Natural killer cell treated with Interleukin-12 subunit alpha and Interleukin-12 subunit beta and Interleukin-15 and Interleukin-18, amount 100 ng/mL, for 72 hours (primary cell): ENCODE results near the gene TMEM222. TPM values are rescaled to one million over a fixed set of nuclear protein-coding genes. Genes with fewer than 3 reads are reported as not detected.

ENCODE experiments used
- ATAC-seq, 2 donors: fragments of 150-1000 bp; cut with Tn5 transposase in 1 of 2; sonication (Bioruptor Pico), chemical (Tn5 transposase) in 1 of 2; 2 replicates each; pipeline ENCODE4 v1.10.0; 2021
- DNase-seq: peaks from one replicate; pipeline ENCODE4 v3.0.0; 2022; ENCODE audit warnings: low spot score
- H3K27ac Mint-ChIP-seq, 2 donors: 1 replicate in 1 of 2; 2 replicates in 1 of 2; pipeline ENCODE4 v1.8.0; 2022; ENCODE audit warnings: mixed read lengths in 2 of 2, mild to moderate bottlenecking in 1 of 2, moderate library complexity in 1 of 2
- H3K27me3 Mint-ChIP-seq, 2 donors: 1 replicate in 1 of 2; 2 replicates in 1 of 2; pipeline ENCODE4 v1.8.0; 2022; ENCODE audit warnings: mixed read lengths in 2 of 2
- H3K36me3 Mint-ChIP-seq: one replicate; pipeline ENCODE4 v1.8.0; 2022; ENCODE audit warnings: mixed read lengths
- H3K4me1 Mint-ChIP-seq, 2 donors: 1 replicate in 1 of 2; 2 replicates in 1 of 2; pipeline ENCODE4 v1.8.0; 2022; ENCODE audit warnings: low read depth in 2 of 2, mixed read lengths in 2 of 2, mild to moderate bottlenecking in 1 of 2
- H3K4me3 Mint-ChIP-seq: one replicate; pipeline ENCODE4 v1.8.0; 2022; ENCODE audit warnings: mixed read lengths
- H3K9me3 Mint-ChIP-seq: 2 replicates; pipeline ENCODE4 v1.8.0; 2022; ENCODE audit warnings: mixed read lengths
- total RNA-seq, 2 donors: library from RNA; stranded (reverse); gene quantifications; one replicate each; pipeline ENCODE4 v1.2.3, GENCODE V29; 2022

The TMEM222 gene
- total RNA-seq, 2 donors from 2014 or later: 40.6 to 49.5 TPM

DNA sequence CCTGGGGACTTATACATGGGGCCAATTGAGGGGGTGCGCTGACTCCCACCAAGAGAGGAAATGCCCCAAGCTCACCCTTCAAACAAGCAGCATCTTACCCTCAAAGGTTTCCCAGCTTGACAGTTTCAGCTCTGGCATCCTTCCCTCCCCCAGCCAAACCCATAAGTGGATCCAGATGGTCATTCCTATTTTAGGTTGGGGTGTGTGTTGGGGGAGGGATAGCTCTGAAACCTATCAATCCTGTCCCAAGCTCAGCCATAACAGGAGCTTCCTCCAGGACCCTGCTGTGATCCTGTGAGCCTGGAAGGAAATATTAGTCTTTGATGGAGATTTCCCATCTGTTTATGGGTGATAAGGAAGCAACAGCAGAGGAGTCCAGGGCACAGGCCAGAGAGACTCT is 3.4 kb upstream of the TMEM222 start:
- Mint-ChIP-seq H3K4me1 (peaks cover 6 to 11% of the 10 kb centered on the region in 2 donors), H3K27me3 (peaks cover 8% of the 10 kb centered on the region in 2 donors), H3K36me3 (no peaks in the 10 kb centered on the region), H3K4me3 (no peak overlapping the region), H3K27ac (no peak overlapping the region), H3K9me3 (no peaks in the 10 kb centered on the region)
- ATAC-seq (no peak), DNase-seq (peak; percentile 13)

DNA sequence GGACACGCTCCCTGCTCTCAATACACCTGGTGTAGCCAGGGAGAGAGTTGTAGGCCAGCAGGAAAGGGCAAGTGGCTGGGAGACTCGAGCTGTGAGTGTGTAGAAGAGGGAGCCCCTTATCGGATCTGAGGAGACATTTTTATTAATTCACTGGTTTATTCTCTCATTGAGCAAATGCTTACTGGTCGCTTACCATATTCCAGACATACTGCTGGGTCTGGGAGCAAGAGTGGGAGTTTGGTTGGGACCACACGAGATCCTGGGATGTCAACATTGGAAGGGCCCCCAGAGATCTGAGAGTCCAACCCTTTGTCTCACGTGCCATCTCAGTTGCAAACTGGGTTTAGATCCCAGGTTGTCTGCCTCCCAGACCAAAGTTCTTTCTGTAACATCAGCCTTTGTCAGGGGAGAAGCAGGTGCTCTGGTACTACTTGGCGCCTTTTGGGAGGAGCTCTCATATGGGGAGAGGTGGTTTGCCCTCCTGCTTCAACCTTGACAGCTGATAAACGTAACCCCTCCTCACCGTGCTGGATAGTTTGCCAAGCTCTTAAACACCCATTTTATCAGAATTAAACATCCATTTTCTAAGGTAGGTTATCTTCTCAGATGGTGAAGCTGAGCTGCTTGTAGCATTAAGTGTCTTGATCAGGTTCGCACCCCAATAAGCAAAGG is 742 bp downstream of the TMEM222 start:
- Mint-ChIP-seq H3K4me1 (peaks cover 20 to 29% of the 10 kb centered on the region in 2 donors), H3K36me3 (no peaks in the 10 kb centered on the region), H3K27me3 (peaks cover 8% of the 10 kb centered on the region in 2 donors), H3K27ac (peak overlapping the region; percentile 88 to 93), H3K4me3 (peak overlapping the region; percentile 94), H3K9me3 (no peaks in the 10 kb centered on the region)
- ATAC-seq: no peak
- peak; percentile 55 for DNase-seq

DNA sequence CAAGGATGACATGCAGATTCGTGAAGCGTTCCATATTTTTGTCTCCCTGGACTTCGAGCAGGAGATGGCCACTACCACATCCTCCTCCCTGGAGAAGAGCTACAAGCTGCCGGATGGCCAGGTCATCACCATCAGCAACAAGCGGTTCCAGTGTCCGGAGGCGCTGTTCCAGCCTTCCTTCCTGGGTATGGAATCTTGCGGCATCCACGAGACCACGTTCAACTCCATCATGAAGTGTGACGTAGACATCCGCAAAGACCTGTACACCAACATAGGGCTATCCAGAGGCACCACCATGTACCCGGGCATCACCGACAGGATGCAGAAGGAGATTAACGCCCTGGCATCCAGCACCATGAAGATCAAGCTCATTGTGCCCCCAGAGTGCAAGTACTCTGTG is 3.3 kb downstream of the TMEM222 start:
- H3K36me3 Mint-ChIP-seq: no peaks in the 10 kb centered on the region
- H3K4me3 Mint-ChIP-seq: no peak overlapping the region
- ATAC-seq: no peak
- H3K27me3 Mint-ChIP-seq: no peaks in the 10 kb centered on the region
- no peaks in the 10 kb centered on the region for H3K9me3 Mint-ChIP-seq
- DNase-seq: peak; percentile 29
- H3K27ac Mint-ChIP-seq: no peak overlapping the region
- H3K4me1 Mint-ChIP-seq: peaks cover 37 to 42% of the 10 kb centered on the region in 2 donors

DNA sequence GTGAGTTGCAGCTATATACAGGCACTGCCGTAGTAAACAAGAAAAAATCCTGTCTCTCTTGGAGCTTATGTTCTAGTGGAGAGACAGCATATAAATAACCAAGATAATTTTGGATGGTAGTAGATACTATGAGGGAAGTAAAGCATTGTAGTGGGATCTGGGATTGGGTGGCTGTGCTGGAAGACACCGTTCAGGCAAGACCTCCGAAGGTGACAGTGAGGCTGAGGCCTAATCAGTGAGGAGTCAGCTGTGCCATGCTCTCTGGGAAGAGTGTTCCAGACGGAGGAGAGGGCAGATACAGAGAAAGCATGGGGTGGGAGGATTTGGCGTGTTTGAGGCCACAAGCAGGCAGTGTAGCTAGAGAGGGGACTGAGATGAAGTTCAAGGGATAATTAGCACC is 6.0 kb downstream of the TMEM222 start:
- ATAC-seq (no peak), DNase-seq (peak; percentile 50)
- Mint-ChIP-seq H3K4me3 (no peak overlapping the region), H3K27me3 (no peaks in the 10 kb centered on the region), H3K36me3 (no peaks in the 10 kb centered on the region), H3K27ac (no peak overlapping the region), H3K9me3 (no peaks in the 10 kb centered on the region), H3K4me1 (peaks cover 38 to 57% of the 10 kb centered on the region in 2 donors)

DNA sequence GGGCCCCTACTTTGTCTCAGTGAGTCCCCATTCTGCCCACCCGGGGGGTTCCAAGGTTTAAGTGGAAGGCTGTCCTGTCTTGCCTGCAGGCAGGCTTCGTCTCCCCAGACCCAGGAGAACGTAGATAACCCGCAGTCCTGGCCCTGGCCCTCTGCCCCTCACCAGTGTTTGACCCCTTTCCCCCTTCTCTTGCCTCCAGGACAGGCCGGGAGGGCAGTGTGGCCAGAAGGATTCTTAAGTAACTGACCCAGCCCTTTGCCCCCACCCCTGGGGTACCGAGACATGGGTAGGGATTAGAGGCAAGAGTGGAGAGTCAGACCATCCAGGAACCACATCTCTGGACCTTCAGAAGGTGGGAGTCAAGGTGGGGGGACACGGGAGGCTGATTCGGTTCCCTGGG is 8.8 kb downstream of the TMEM222 start:
- no peaks in the 10 kb centered on the region for H3K36me3 Mint-ChIP-seq
- H3K9me3 Mint-ChIP-seq: no peaks in the 10 kb centered on the region

DNA sequence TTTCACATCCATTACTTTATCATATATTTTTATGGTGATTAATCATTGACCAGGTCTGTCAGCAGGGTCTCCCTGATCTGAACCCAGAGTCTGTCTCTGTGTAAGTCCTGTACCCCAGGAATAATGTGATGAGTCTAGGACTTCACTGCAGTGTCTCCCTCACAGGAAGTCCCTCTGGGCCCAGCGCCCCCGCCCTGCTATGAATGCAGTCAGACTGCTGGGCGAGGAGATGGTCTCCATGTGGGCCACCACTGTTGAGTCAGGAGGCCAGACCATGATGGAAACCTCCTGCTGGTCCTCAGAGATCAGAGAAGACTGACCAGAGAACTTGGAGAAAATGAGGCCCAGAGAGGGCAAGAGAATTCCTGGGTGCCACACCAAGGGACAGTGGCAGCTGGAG is 9.5 kb downstream of the TMEM222 start:
- ATAC-seq (no peak), DNase-seq (peak; percentile 52)
- H3K27ac Mint-ChIP-seq: peak overlapping the region in 1 of 2 donors; percentile 56
- H3K4me3 Mint-ChIP-seq: no peak overlapping the region
- H3K4me1 Mint-ChIP-seq: peaks cover 28 to 37% of the 10 kb centered on the region in 2 donors
- H3K36me3 Mint-ChIP-seq: no peaks in the 10 kb centered on the region
- H3K9me3 Mint-ChIP-seq: no peaks in the 10 kb centered on the region
- no peaks in the 10 kb centered on the region for H3K27me3 Mint-ChIP-seq

More for the DNA sequence above, 8.8 kb downstream of the TMEM222 start:
- DNase-seq (peak; percentile 23), ATAC-seq (no peak)
- Mint-ChIP-seq H3K4me1 (peaks cover 32 to 42% of the 10 kb centered on the region in 2 donors), H3K4me3 (no peak overlapping the region), H3K27ac (peak overlapping the region in 1 of 2 donors; percentile 56), H3K27me3 (no peaks in the 10 kb centered on the region)

DNA sequence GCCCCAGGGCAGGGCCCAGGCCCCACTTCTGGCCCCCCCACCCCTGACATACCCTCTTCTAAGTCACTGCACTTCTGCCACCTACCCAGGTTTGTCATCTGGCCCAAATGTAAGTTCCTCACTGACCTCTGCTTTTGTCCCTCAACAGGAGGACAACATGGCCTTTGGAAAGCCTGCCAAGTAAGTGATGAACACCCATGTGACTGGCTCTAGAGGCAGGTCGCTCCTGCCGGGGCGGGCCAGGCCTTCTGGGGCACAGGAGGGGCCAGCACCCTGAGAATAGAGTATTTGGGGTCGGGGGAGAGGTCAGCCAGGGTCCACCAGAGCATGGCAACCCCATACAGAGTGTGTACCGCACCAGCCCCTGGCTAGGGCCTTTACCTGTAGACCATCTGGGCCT is 10.0 kb downstream of the TMEM222 start:
- H3K4me3 Mint-ChIP-seq: no peak overlapping the region
- ATAC-seq (no peak), DNase-seq (peak; percentile 42)
- H3K27ac Mint-ChIP-seq: peak overlapping the region; percentile 16 to 54
- peaks cover 28 to 37% of the 10 kb centered on the region in 2 donors for H3K4me1 Mint-ChIP-seq
- H3K36me3 Mint-ChIP-seq: no peaks in the 10 kb centered on the region
- H3K9me3 Mint-ChIP-seq: no peaks in the 10 kb centered on the region
- no peaks in the 10 kb centered on the region for H3K27me3 Mint-ChIP-seq

DNA sequence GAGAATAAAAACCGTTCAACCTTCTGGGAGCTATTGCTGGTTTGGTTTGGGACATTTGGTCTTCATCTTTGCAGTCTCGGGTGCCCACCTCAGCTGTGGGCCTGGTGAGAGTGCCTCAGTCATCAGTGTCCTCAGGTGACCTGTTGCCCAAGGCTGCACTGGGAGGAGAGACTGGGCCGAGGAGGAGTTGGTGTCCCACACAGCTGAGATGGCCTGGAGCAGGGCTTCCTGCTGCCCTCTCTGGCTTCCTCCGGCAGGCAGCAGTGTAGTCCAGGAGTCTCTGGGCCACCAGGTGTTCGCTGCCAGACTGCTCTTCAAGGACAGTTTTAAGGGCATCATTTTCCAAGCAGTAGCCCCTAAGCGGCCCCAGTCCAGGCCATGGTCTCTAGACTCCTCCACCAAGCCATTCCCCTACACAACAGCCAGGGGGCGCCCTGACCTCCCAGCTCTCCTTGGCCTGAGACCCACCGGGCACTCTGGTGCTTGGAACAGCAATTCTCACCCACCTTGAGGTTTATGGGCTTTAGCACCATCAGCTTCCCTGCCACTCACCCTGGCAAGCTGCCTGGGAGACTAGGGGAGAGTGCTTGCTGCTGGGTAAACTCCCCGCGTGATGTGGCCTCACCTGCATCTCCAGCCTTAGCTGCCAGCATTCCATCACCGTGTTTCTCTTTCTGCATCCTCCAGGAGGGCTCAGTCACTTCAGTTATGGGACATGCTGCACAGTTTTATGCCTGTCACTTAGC is 10.7 kb downstream of the TMEM222 start:
- Mint-ChIP-seq H3K9me3 (no peaks in the 10 kb centered on the region), H3K4me3 (no peak overlapping the region), H3K27me3 (no peaks in the 10 kb centered on the region), H3K27ac (peak overlapping the region; percentile 16 to 54), H3K36me3 (no peaks in the 10 kb centered on the region), H3K4me1 (peaks cover 27 to 36% of the 10 kb centered on the region in 2 donors)
- ATAC-seq: peak; percentile 74 to 85
- peak; percentile 66 for DNase-seq

DNA sequence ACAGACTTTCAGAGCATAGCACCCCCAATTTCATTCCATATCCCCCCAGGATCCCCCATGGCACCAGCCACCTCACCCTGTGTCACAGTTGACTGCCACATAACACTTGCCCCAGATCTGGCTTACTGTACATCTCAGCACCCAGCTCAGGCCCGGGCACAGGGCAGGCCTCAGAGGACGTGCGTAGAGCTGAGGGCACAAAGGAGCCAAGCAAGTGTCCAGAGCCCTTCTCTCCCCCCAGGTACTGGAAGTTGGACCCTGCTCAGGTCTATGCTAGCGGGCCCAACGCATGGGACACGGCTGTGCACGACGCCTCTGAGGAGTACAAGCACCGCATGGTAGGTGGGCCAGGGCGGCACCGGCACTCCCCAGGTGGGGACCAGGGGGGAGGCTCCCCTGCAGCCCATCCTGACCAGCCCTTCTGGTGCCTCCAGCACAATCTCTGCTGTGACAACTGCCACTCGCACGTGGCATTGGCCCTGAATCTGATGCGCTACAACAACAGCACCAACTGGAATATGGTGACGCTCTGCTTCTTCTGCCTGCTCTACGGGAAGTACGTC is 11.8 kb downstream of the TMEM222 start:
- no peaks in the 10 kb centered on the region for H3K9me3 Mint-ChIP-seq
- ATAC-seq: no peak
- no peaks in the 10 kb centered on the region for H3K27me3 Mint-ChIP-seq
- H3K4me3 Mint-ChIP-seq: no peak overlapping the region
- peaks cover 17 to 31% of the 10 kb centered on the region in 2 donors for H3K4me1 Mint-ChIP-seq
- no peak overlapping the region for H3K27ac Mint-ChIP-seq
- peak; percentile 12 for DNase-seq
- H3K36me3 Mint-ChIP-seq: no peaks in the 10 kb centered on the region

DNA sequence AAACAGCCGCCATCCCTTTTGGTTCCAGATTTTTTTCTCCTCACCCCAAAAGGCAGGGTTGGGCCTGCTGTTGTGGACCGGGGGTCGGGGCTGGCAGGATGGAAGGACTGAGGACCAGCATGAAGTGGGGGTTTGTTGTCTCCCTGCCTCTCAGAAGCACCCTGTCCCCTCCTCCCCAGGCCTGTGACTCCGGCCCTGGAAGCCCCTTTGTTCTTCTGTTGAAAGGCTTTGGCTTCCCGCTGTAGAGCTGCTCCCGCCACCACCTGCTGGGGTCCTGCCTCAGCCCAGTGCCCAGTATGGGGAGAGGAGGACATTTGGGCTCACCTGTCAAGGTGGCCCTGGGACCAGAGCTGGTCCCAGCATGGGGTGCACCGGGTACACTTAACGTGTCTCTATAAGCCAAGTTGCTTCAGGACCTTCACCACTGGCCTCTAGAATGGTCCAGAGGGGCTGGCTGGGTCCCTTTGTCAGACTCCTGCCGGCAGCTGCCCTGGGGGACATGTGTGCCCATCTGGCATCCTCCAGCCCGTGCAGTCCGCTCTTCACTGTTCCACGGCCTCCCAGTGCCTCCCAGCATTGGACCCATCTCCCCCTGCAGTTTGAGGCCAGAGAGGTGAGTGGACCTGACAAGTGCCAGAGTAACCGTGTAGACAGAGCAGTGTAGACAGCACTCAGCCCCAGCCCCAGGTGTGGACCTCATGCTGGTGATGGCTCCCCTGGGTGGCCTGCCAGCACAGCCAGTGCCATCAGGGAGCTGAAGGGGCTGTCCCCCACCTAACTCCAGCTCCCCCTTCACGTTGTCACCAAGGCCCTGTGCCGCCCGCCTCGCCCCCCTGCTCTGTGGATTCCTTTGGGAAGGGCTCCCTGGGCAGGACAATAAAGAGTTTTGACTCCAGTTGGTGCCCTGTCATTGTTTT is 13.8 kb downstream of the TMEM222 start:
- H3K27me3 Mint-ChIP-seq: no peaks in the 10 kb centered on the region
- H3K9me3 Mint-ChIP-seq: no peaks in the 10 kb centered on the region
- no peak overlapping the region for H3K27ac Mint-ChIP-seq
- H3K36me3 Mint-ChIP-seq: no peaks in the 10 kb centered on the region
- DNase-seq (peak; percentile 58), ATAC-seq (no peak)
- H3K4me1 Mint-ChIP-seq: peaks cover 22 to 31% of the 10 kb centered on the region in 2 donors
- no peak overlapping the region for H3K4me3 Mint-ChIP-seq

DNA sequence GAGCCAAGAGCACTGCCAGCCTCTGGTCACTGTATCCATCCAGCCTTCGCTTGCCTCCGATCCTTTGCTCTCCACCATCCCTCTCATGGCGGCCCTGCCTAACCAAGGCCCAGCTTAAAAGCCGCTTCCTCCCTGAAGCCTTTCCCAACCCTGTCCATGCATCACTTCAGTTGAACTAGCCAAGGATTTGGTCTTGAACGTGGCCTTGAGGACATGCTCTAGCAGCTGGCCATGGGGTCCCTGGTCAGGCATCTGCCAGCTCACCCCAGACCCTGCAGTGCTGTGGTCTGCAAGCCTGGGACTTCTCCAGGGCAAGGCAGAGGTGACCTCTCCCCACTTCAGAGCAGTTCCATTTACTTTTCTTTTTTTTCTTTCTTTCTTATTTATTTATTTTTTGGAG is 14.8 kb downstream of the TMEM222 start:
- Mint-ChIP-seq H3K4me1 (peaks cover 31 to 35% of the 10 kb centered on the region in 2 donors), H3K9me3 (no peaks in the 10 kb centered on the region), H3K4me3 (no peak overlapping the region), H3K27ac (no peak overlapping the region), H3K36me3 (no peaks in the 10 kb centered on the region), H3K27me3 (no peaks in the 10 kb centered on the region)
- DNase-seq: peak; percentile 18
- ATAC-seq: no peak

DNA sequence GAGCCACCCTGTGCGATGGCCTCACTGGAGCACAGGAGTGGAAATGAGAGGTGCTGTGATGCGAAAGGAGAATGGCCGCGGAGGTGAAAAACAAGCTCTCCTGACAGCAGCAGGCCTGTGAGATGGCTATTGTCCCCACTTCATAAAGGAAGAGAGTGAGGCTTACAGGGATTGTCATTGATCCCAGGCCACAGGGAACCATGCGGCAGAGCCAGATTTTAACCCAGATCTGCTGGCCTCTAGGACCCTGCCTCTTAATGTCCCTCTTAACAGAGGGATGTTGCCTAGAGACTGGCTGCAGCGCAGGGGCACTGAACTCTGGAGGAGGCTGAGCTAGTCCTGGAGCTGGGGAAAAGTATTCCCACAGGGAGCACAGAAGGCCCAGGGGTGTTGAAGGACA is 16.8 kb downstream of the TMEM222 start:
- H3K9me3 Mint-ChIP-seq: no peaks in the 10 kb centered on the region
- H3K27me3 Mint-ChIP-seq: no peaks in the 10 kb centered on the region
- ATAC-seq (no peak), DNase-seq (no peak)
- H3K36me3 Mint-ChIP-seq: no peaks in the 10 kb centered on the region
- H3K4me3 Mint-ChIP-seq: peak overlapping the region; percentile 23
- H3K4me1 Mint-ChIP-seq: peaks cover 35 to 38% of the 10 kb centered on the region in 2 donors
- peak overlapping the region; percentile 76 to 82 for H3K27ac Mint-ChIP-seq

DNA sequence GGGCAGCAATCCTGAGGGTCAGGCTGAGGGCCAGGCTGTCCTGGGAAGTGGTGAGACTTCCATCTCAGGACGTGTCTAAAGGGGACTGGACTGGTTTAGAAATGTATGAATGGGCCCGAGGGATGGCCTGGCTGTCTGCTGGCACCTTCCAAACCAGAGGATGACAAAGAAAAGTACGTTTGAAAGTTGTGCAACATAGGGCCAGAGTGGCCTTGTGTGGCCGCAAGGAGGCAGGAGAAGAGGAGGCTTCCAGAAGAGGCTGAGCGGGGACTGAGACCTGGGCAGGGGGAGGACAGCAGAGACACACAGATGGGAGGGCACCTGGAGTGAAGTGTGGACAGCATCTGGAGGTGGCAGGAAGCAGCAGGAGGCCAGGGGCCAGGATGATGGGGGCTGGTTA is 17.2 kb downstream of the TMEM222 start:
- DNase-seq (no peak), ATAC-seq (no peak)
- peak overlapping the region; percentile 23 for H3K4me3 Mint-ChIP-seq
- no peaks in the 10 kb centered on the region for H3K9me3 Mint-ChIP-seq
- H3K4me1 Mint-ChIP-seq: peaks cover 38 to 41% of the 10 kb centered on the region in 2 donors
- no peaks in the 10 kb centered on the region for H3K36me3 Mint-ChIP-seq
- peak overlapping the region; percentile 76 to 82 for H3K27ac Mint-ChIP-seq
- H3K27me3 Mint-ChIP-seq: no peaks in the 10 kb centered on the region
